Tibial nerve (tissue), 3 donors: ENCODE results near the gene FBXO47.

Source experiments
- CTCF ChIP-seq, 5 experiments: fragments of 200-600 bp in 3 of 5; fragments of 450-650 bp in 2 of 5; sonication (generic) in 3 of 5; IDR thresholded peaks; one replicate each; pipeline ENCODE4 v1.5.1; 2016 to 2019; ENCODE audit warnings: antibody characterized with exemption in 5 of 5, mild to moderate bottlenecking in 3 of 5, moderate library complexity in 2 of 5
- POLR2A ChIP-seq, 2 donors: fragments of 450-650 bp; IDR thresholded peaks; one replicate each; pipeline ENCODE4 v1.6.1; 2017; ENCODE audit warnings: antibody characterized with exemption in 2 of 2, mild to moderate bottlenecking in 2 of 2, moderate library complexity in 2 of 2

- TF ChIP-seq POLR2A (IDR thresholded peaks at IDR 0.05) (no peak), CTCF (IDR thresholded peaks at IDR 0.05) (no peak)
These were observed 62.3 kb downstream of the FBXO47 start for GRCh38 chr17:38904892-38905291.
